ENCODE data around the gene KIF13A. TPM values are rescaled to one million over a fixed set of nuclear protein-coding genes. Genes with fewer than 3 reads are reported as not detected.

Gene KIF13A
- total and polyA plus RNA-seq, 9 of the 15 experiments (the other 6 are each of a cell fraction or from before 2014, with no cell fraction given) = 3.6 to 44.3 (median 29.7) TPM

DNA sequence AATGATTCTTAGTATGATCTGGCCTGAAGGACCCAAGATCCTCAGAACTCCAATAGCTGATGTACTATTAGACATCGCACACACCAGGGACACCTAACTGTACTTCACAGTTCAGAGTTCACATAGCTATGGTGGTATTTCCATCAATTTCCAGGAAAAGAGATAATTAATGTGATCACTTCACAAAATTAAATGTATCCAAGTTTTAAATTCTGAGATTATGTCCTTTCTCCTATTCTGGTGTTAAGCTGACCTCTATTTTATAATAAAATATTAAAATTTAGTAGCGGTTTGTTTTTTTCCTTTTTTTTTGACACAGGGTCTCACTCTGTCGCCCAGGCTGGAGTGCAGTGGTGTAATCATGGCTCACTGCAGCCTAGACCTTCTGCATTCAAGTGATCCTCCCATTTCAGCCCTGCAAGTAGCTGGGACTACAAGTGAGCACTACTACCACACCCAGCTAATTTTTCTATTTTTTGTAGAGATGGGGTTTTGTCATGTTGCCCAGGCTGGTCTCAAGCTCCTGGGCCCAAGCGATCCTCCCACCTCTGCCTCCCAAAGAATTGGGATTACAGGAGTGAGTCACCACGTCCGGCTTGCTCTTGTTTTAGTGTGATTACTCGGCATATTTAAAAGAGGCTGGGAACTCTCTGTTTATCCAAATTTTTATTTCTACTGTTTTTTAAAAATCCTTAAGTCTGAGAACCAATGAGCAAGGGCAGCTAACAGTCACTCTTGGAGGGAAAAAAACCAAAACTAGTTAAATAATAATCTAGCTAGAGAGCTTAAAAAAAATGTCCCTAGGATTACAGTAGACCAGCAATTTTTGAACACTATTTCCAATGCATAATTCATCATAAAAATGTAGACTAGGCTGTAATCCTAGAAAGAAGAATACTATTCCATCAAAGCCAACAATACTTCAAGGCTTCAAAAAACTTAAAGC is 16.0 kb downstream of the KIF13A start (continued):
- TF ChIP-seq, protein P1, sequence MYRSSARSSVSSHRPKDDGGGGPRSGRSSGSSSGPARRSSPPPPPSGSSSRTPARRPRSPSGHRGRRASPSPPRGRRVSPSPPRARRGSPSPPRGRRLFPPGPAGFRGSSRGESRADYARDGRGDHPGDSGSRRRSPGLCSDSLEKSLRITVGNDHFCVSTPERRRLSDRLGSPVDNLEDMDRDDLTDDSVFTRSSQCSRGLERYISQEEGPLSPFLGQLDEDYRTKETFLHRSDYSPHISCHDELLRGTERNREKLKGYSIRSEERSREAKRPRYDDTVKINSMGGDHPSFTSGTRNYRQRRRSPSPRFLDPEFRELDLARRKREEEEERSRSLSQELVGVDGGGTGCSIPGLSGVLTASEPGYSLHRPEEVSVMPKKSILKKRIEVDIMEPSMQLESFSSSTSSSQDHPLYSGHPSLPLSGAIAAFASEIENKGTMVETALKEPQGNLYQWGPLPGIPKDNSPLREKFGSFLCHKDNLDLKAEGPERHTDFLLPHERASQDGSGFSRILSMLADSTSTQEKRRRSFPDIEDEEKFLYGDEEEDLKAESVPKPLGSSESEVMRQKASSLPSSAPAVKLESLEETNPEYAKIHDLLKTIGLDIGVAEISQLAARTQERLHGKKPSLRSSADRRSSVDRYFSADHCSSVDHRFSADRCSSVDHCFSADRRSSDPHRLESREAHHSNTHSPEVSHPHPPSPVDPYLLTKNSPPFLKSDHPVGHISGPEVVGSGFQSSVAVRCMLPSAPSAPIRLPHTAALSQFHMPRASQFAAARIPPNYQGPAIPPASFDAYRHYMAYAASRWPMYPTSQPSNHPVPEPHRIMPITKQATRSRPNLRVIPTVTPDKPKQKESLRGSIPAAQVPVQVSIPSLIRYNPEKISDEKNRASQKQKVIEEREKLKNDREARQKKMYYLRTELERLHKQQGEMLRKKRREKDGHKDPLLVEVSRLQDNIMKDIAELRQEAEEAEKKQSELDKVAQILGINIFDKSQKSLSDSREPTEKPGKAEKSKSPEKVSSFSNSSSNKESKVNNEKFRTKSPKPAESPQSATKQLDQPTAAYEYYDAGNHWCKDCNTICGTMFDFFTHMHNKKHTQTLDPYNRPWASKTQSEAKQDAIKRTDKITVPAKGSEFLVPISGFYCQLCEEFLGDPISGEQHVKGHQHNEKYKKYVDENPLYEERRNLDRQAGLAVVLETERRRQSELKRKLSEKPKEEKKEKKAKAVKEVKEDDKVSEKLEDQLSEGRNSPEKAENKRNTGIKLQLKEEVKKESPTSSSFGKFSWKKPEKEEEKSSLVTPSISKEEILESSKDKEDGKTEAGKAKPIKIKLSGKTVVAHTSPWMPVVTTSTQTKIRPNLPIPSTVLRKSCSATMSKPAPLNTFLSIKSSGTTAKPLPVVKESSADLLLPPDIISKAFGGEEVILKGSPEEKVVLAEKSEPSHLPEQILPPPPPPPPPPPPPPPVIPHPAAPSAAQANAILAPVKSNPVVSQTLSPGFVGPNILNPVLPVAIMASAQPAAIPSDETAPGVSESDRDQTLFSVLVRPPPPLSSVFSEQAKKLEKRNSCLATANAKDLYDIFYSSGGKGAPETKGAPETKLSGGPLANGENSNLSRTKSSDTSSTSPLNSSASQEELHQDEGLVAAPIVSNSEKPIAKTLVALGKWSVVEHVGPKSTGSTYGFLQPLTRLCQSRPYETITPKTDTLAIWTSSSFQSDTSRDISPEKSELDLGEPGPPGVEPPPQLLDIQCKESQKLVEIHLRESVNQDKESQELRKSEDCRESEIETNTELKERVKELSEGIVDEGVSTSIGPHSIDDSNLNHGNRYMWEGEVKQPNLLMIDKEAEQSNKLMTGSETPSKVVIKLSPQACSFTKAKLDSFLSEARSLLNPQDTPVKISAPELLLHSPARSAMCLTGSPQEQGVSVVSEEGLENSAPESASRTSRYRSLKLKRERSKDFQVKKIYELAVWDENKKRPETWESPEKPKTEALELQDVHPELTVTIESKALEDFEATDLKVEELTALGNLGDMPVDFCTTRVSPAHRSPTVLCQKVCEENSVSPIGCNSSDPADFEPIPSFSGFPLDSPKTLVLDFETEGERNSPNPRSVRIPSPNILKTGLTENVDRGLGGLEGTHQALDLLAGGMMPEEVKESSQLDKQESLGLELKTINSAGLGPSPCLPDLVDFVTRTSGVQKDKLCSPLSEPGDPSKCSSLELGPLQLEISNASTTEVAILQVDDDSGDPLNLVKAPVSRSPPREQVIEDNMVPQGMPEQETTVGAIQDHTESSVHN (IDR thresholded peaks at IDR 0.05; ENCODE audit: borderline replicate concordance in 1 of 2, low read depth in 1 of 2) = 0 out of 4 replicates have a peak, but pooled peaks of 1 of the 2 experiments have one; percentile 62
- TF ChIP-seq ZNF445 (CRISPR knock-in tag; IDR thresholded peaks at IDR 0.05; ENCODE audit: low read depth) = no peak
- no peak for TF ChIP-seq HNRNPLL (IDR thresholded peaks at IDR 0.05; ENCODE audit: low read depth, low read length, poor library complexity, severe bottlenecking)
- no peak for TF ChIP-seq NFXL1 (CRISPR knock-in tag; IDR thresholded peaks at IDR 0.05)
- TF ChIP-seq, protein P2, sequence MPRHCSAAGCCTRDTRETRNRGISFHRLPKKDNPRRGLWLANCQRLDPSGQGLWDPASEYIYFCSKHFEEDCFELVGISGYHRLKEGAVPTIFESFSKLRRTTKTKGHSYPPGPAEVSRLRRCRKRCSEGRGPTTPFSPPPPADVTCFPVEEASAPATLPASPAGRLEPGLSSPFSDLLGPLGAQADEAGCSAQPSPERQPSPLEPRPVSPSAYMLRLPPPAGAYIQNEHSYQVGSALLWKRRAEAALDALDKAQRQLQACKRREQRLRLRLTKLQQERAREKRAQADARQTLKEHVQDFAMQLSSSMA (CRISPR knock-in tag; IDR thresholded peaks at IDR 0.05) = no peak
- TF ChIP-seq, protein P3, sequence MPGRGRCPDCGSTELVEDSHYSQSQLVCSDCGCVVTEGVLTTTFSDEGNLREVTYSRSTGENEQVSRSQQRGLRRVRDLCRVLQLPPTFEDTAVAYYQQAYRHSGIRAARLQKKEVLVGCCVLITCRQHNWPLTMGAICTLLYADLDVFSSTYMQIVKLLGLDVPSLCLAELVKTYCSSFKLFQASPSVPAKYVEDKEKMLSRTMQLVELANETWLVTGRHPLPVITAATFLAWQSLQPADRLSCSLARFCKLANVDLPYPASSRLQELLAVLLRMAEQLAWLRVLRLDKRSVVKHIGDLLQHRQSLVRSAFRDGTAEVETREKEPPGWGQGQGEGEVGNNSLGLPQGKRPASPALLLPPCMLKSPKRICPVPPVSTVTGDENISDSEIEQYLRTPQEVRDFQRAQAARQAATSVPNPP (IDR thresholded peaks at IDR 0.05; ENCODE audit: borderline replicate concordance, insufficient read depth, insufficient read length) = no peak
- no peak for TF ChIP-seq FOXJ3 (CRISPR knock-in tag; IDR thresholded peaks at IDR 0.05)
- no peak; the same call in 1 of the 2 replicates for TF ChIP-seq MTA2 (IDR thresholded peaks at IDR 0.05; ENCODE audit: low read depth)
- 0 out of 2 replicates have a peak, but pooled peaks have one; percentile 9 for TF ChIP-seq CXXC5 (CRISPR knock-in tag; IDR thresholded peaks at IDR 0.05)
- no peak for TF ChIP-seq NFRKB (IDR thresholded peaks at IDR 0.05; ENCODE audit: low read depth)
- no peak for TF ChIP-seq SREBF1 (IDR thresholded peaks at IDR 0.05; ENCODE audit: borderline replicate concordance, low read depth, low read length)
- TF ChIP-seq, protein P4, sequence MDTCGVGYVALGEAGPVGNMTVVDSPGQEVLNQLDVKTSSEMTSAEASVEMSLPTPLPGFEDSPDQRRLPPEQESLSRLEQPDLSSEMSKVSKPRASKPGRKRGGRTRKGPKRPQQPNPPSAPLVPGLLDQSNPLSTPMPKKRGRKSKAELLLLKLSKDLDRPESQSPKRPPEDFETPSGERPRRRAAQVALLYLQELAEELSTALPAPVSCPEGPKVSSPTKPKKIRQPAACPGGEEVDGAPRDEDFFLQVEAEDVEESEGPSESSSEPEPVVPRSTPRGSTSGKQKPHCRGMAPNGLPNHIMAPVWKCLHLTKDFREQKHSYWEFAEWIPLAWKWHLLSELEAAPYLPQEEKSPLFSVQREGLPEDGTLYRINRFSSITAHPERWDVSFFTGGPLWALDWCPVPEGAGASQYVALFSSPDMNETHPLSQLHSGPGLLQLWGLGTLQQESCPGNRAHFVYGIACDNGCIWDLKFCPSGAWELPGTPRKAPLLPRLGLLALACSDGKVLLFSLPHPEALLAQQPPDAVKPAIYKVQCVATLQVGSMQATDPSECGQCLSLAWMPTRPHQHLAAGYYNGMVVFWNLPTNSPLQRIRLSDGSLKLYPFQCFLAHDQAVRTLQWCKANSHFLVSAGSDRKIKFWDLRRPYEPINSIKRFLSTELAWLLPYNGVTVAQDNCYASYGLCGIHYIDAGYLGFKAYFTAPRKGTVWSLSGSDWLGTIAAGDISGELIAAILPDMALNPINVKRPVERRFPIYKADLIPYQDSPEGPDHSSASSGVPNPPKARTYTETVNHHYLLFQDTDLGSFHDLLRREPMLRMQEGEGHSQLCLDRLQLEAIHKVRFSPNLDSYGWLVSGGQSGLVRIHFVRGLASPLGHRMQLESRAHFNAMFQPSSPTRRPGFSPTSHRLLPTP (IDR thresholded peaks at IDR 0.05; ENCODE audit: borderline replicate concordance, extremely low read depth, insufficient read length) = no peak
- TF ChIP-seq ZNF780A (CRISPR knock-in tag; IDR thresholded peaks at IDR 0.05) = no peak
